Esophagus muscularis mucosa (tissue), 3 donors: Measurements from ENCODE around the gene MACROD2.

Experiments used
- CTCF ChIP-seq, 3 experiments: fragments of 200-600 bp in 2 of 3; fragments of 450-650 bp in 1 of 3; sonication (generic) in 2 of 3; IDR thresholded peaks; one replicate each; pipeline ENCODE4 v1.5.1; 2017 to 2019; ENCODE audit warnings: antibody characterized with exemption in 3 of 3, mild to moderate bottlenecking in 2 of 3, moderate library complexity in 1 of 3
- POLR2A ChIP-seq: fragments of 450-650 bp; IDR thresholded peaks from one replicate; pipeline ENCODE4 v1.6.1; 2017; ENCODE audit warnings: antibody characterized with exemption, moderate library complexity, mild to moderate bottlenecking, low read depth

GRCh38 chr20:14569641-14570040 is 574.3 kb downstream of the MACROD2 start:
- TF ChIP-seq CTCF (IDR thresholded peaks at IDR 0.05) (no peak), POLR2A (no peak)
